Brain microvascular endothelial cell (primary cell): ENCODE measurements around the gene HIVEP1.

Experiments used
- DNase-seq: peaks from one replicate; pipeline ENCODE4 v3.0.0-alpha.2; 2020
- H3K27ac ChIP-seq: fragments of 250-450 bp; sonication (Bioruptor Pico); 2 replicates; pipeline ENCODE4 v1.5.1; 2020; ENCODE audit warnings: mild to moderate bottlenecking, moderate library complexity
- H3K27me3 ChIP-seq: fragments of 250-450 bp; sonication (Bioruptor Pico); replicated peaks from 2 replicates; pipeline ENCODE4 v1.5.1; 2020; ENCODE audit warnings: mild to moderate bottlenecking
- H3K36me3 ChIP-seq: fragments of 250-450 bp; sonication (Bioruptor Pico); replicated peaks from 2 replicates; pipeline ENCODE4 v1.5.1; 2020; ENCODE audit warnings: mild to moderate bottlenecking
- H3K4me3 ChIP-seq: 2 replicates; pipeline ENCODE4 v1.5.1; 2011; ENCODE audit warnings: low read depth, mild to moderate bottlenecking, control low read depth, low read length, moderate library complexity
- in situ Hi-C: cut with HindIII; loops from 2 replicates; pipeline ENCODE4 v1.10.0; 2017; ENCODE audit warnings: low sequenced_read_pairs, low pct_ligation_motif_present
- TF ChIP-seq, protein P1 (sequence below): IDR thresholded peaks from 2 replicates; pipeline ENCODE4 v1.5.1; 2011; ENCODE audit warnings: low read depth, mild to moderate bottlenecking, moderate library complexity, low read length, control low read depth, inconsistent platforms; ENCODE audit errors: missing control alignments

The HIVEP1 gene

GRCh38 chr6:12169377-12169776 lies 157.3 kb downstream of the HIVEP1 start:
- Histone ChIP-seq H3K27me3 (no peaks in the 10 kb centered on the region), H3K27ac (no peak overlapping the region), H3K4me3 (no peak overlapping the region), H3K36me3 (no peaks in the 10 kb centered on the region)
- no peak for DNase-seq
- in situ Hi-C loops: no loop called here
- TF ChIP-seq, protein P1, sequence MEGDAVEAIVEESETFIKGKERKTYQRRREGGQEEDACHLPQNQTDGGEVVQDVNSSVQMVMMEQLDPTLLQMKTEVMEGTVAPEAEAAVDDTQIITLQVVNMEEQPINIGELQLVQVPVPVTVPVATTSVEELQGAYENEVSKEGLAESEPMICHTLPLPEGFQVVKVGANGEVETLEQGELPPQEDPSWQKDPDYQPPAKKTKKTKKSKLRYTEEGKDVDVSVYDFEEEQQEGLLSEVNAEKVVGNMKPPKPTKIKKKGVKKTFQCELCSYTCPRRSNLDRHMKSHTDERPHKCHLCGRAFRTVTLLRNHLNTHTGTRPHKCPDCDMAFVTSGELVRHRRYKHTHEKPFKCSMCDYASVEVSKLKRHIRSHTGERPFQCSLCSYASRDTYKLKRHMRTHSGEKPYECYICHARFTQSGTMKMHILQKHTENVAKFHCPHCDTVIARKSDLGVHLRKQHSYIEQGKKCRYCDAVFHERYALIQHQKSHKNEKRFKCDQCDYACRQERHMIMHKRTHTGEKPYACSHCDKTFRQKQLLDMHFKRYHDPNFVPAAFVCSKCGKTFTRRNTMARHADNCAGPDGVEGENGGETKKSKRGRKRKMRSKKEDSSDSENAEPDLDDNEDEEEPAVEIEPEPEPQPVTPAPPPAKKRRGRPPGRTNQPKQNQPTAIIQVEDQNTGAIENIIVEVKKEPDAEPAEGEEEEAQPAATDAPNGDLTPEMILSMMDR: no peak

GRCh38 chr6:12170351-12171092 lies 158.4 kb downstream of the HIVEP1 start:
- TF ChIP-seq, protein P1: no peak
- Histone ChIP-seq H3K36me3 (no peaks in the 10 kb centered on the region), H3K4me3 (no peak overlapping the region), H3K27me3 (no peaks in the 10 kb centered on the region), H3K27ac (no peak overlapping the region)
- DNase-seq: no peak
- in situ Hi-C loops: no loop called here

- no peak for DNase-seq
- no peak overlapping the region for H3K27ac ChIP-seq
- H3K27me3 ChIP-seq: no peaks in the 10 kb centered on the region
- H3K4me3 ChIP-seq: no peak overlapping the region
- TF ChIP-seq, protein P1: no peak
- H3K36me3 ChIP-seq: no peaks in the 10 kb centered on the region
- in situ Hi-C loops: no loop called here
Observed at GRCh38 chr6:12171717-12172116, 159.6 kb downstream of the HIVEP1 start.

- H3K4me3 ChIP-seq: no peak overlapping the region
- DNase-seq: no peak
- no peak overlapping the region for H3K27ac ChIP-seq
- H3K27me3 ChIP-seq: no peaks in the 10 kb centered on the region
- H3K36me3 ChIP-seq: no peaks in the 10 kb centered on the region
- in situ Hi-C loops: no loop called here
- TF ChIP-seq, protein P1: no peak
Observed at GRCh38 chr6:12172572-12172971, 160.5 kb downstream of the HIVEP1 start.

DNA sequence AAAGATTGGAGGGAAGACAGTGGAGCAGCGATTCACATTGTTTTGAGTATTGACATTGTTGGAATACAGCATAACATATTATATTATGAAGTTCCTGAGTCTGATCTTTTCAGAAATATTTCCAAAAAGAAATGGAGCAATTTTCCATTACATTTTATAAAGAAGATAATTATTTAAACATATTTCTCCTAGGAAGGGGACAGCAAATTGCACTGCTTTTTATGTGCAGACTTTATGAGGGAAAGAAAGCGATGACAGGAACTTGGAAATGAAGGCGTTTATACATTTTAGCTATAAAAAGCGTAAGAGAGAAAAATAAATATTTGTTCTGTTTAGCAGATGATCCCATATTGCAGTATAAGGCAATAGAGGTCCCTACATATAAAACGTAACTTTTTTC lies 161.1 kb downstream of the HIVEP1 start:
- in situ Hi-C loops: no loop called here

More for the DNA sequence above, 161.1 kb downstream of the HIVEP1 start:
- H3K27ac ChIP-seq: no peak overlapping the region
- H3K36me3 ChIP-seq: no peaks in the 10 kb centered on the region
- H3K4me3 ChIP-seq: no peak overlapping the region
- DNase-seq: no peak
- no peaks in the 10 kb centered on the region for H3K27me3 ChIP-seq
- TF ChIP-seq, protein P1: no peak
